CD8-positive, alpha-beta memory T cell (primary cell): ENCODE results near the gene CLEC4M. TPM values are rescaled to one million over a fixed set of nuclear protein-coding genes. Genes with fewer than 3 reads are reported as not detected.
A peak's percentile ranks its signal among the peaks of the same experiment; 100 is the strongest.

Experiments
- CTCF ChIA-PET: fragments of 350-600 bp; sonication (Branson Sonifier 250); formaldehyde crosslinking; loops from one replicate; lab custom pipeline; 2021; ENCODE audit warnings: antibody characterized with exemption; lab: Charles Lee
- POLR2A ChIA-PET: fragments of 350-600 bp; sonication (Branson Sonifier 250); formaldehyde crosslinking; loops from one replicate; lab custom pipeline; 2021; ENCODE audit warnings: antibody characterized with exemption; lab: Charles Lee
- DNase-seq, 5 donors: peaks; one replicate each; pipeline versions ENCODE4 v3.0.0 to v3.0.0-alpha.2; 2020 to 2022; ENCODE audit warnings: mixed read lengths in 1 of 5
- H3K27ac ChIP-seq: one replicate; pipeline ENCODE4 v1.7.0; 2013; ENCODE audit warnings: low read depth, mild to moderate bottlenecking, low read length, moderate library complexity
- H3K27me3 ChIP-seq: 2 replicates; pipeline ENCODE4 v1.7.0; 2013; ENCODE audit warnings: low read length, mild to moderate bottlenecking; ENCODE audit not compliant: insufficient read depth, poor library complexity, severe bottlenecking
- H3K36me3 ChIP-seq: 2 replicates; pipeline ENCODE4 v1.7.0; 2013; ENCODE audit warnings: mild to moderate bottlenecking, low read length, moderate library complexity; ENCODE audit not compliant: insufficient read depth
- H3K4me1 ChIP-seq: 2 replicates; pipeline ENCODE4 v1.7.0; 2013; ENCODE audit warnings: mild to moderate bottlenecking, low read length, moderate library complexity; ENCODE audit not compliant: insufficient read depth
- H3K4me3 ChIP-seq: 2 replicates; pipeline ENCODE4 v1.7.0; 2013; ENCODE audit warnings: mild to moderate bottlenecking, low read length
- H3K9me3 ChIP-seq: 2 replicates; pipeline ENCODE4 v1.7.0; 2013; ENCODE audit warnings: mild to moderate bottlenecking, low read length
- H3K27ac Mint-ChIP-seq, 8 donors: one replicate each; pipeline ENCODE4 v1.8.0; 2020 to 2021; ENCODE audit warnings: mixed read lengths in 8 of 8, mild to moderate bottlenecking in 6 of 8, inconsistent platforms in 3 of 8, moderate library complexity in 3 of 8
- H3K27me3 Mint-ChIP-seq, 2 donors: one replicate each; pipeline ENCODE4 v1.8.0; 2020 to 2021; ENCODE audit warnings: mixed read lengths in 2 of 2, mild to moderate bottlenecking in 1 of 2, moderate library complexity in 1 of 2
- H3K36me3 Mint-ChIP-seq, 3 donors: one replicate each; pipeline ENCODE4 v1.8.0; 2020 to 2021; ENCODE audit warnings: mixed read lengths in 3 of 3, inconsistent platforms in 1 of 3, mild to moderate bottlenecking in 1 of 3
- H3K4me1 Mint-ChIP-seq, 3 donors: one replicate each; pipeline ENCODE4 v1.8.0; 2020 to 2021; ENCODE audit warnings: mixed read lengths in 3 of 3, inconsistent platforms in 1 of 3, mild to moderate bottlenecking in 1 of 3
- H3K4me3 Mint-ChIP-seq, 7 donors: one replicate each; pipeline ENCODE4 v1.8.0; 2020 to 2021; ENCODE audit warnings: mixed read lengths in 7 of 7, mild to moderate bottlenecking in 6 of 7, moderate library complexity in 4 of 7, inconsistent platforms in 2 of 7
- H3K9me3 Mint-ChIP-seq, 5 donors: one replicate each; pipeline ENCODE4 v1.8.0; 2020 to 2022; ENCODE audit warnings: mixed read lengths in 5 of 5, mild to moderate bottlenecking in 3 of 5, moderate library complexity in 2 of 5, inconsistent platforms in 1 of 5
- polyA plus RNA-seq: library from polyadenylated mRNA; unstranded; fragments of 300-500 nt; fragmentation: Illumina TruSeq; gene quantifications from one replicate; pipeline ENCODE4 v1.2.3, GENCODE V29; 2021
- total RNA-seq, 2 experiments: library from RNA; stranded (reverse); gene quantifications; one replicate each; pipeline ENCODE4 v1.2.3, GENCODE V29; 2021

CLEC4M gene, protein sequence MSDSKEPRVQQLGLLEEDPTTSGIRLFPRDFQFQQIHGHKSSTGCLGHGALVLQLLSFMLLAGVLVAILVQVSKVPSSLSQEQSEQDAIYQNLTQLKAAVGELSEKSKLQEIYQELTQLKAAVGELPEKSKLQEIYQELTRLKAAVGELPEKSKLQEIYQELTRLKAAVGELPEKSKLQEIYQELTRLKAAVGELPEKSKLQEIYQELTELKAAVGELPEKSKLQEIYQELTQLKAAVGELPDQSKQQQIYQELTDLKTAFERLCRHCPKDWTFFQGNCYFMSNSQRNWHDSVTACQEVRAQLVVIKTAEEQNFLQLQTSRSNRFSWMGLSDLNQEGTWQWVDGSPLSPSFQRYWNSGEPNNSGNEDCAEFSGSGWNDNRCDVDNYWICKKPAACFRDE
- total RNA-seq (not detected), polyA plus RNA-seq (not detected)

DNA sequence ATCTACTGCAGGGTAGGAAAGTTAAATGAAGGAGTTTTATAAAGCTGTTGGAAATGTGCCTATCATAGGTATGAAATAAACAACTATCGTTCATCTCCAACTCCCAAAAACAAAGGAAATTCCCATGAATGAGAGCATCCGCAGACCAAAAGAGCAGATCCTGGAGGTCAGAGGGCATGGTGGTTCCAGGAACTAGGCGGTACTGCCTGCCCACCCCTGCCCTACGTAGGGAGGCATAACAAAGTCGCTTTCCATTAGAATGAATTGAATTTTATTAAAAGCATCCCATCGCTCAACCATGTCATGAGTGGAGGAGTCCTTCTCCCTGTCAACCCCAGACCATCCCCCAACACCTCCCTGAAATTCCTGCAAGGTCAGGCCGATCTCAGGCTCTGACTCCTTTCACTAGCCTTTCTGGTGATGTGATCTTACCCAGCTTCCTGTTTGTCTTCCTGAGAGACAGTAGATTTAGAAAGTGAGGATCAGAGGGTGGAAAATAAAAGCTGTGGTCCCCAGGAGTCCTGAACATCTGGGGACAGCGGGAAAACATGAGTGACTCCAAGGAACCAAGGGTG is at the start of gene CLEC4M:
Gene CLEC4M, plus strand, starts transcription at position 525 of the 575 bp plus-strand sequence. Its CDS starts 24 bp downstream, at position 549.
- H3K36me3 ChIP-seq, result no peaks in the 10 kb centered on the region
- H3K27ac ChIP-seq, result no peak within 1 kb of the TSS
- no peaks in the 10 kb centered on the region for H3K27me3 ChIP-seq
- Mint-ChIP-seq H3K27me3 (peaks cover 10 to 27% of the 10 kb centered on the region in 2 donors), H3K4me3 (no peak within 1 kb of the TSS), H3K4me1 (no peaks in the 10 kb centered on the region), H3K36me3 (peaks cover 1 to 20% (median 4%) of the 10 kb centered on the region in 3 donors), H3K9me3 (peaks cover 17 to 21% (median 20%) of the 10 kb centered on the region in 5 donors), H3K27ac (peak within 1 kb of the TSS in 1 of 8 donors; percentile 17)
- no peak for DNase-seq
- H3K4me1 ChIP-seq, result no peaks in the 10 kb centered on the region
- no peaks in the 10 kb centered on the region for H3K9me3 ChIP-seq
- ChIA-PET POLR2A (no interaction called here), CTCF (no interaction called here)
- H3K4me3 ChIP-seq, result no peak within 1 kb of the TSS

DNA sequence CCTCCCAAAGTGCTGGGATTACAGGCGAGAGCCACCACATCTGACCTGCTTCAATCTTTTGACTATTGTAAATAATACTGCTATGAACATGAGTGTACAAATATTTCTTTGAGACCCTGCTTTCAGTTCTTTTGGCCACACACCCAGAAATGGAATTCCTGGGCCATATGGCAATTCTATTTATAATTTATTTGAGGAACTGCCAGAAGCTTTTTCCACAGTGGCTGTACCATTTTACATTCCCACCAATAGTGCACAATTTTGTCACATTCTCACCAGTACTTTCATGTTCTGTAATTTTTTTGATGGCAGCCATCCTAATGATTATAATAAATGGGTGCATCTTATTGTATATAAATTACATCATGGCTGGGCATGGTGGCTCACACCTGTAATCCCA is 47.4 kb upstream of the CLEC4M start:
- ChIA-PET CTCF (no interaction called here), POLR2A (interaction anchor here (0.6 kb wide), 1 partner anchor 91 kb away, joined by 6 read pairs; no protein-coding TSS in a partner anchor)
- peaks cover 9% of the 10 kb centered on the region for H3K4me1 ChIP-seq
- no peak overlapping the region for H3K4me3 ChIP-seq
- Mint-ChIP-seq H3K4me1 (peaks cover 5 to 11% (median 9%) of the 10 kb centered on the region in 3 donors), H3K36me3 (peaks cover 0 to 5% (median 0%) of the 10 kb centered on the region in 3 donors), H3K27me3 (peaks cover 0 to 3% of the 10 kb centered on the region in 2 donors), H3K4me3 (no peak overlapping the region), H3K27ac (no peak overlapping the region), H3K9me3 (peaks cover 0 to 6% (median 0%) of the 10 kb centered on the region in 5 donors)
- H3K36me3 ChIP-seq, result no peaks in the 10 kb centered on the region
- DNase-seq, result no peak
- H3K9me3 ChIP-seq, result no peaks in the 10 kb centered on the region
- no peak overlapping the region for H3K27ac ChIP-seq
- H3K27me3 ChIP-seq, result no peaks in the 10 kb centered on the region

DNA sequence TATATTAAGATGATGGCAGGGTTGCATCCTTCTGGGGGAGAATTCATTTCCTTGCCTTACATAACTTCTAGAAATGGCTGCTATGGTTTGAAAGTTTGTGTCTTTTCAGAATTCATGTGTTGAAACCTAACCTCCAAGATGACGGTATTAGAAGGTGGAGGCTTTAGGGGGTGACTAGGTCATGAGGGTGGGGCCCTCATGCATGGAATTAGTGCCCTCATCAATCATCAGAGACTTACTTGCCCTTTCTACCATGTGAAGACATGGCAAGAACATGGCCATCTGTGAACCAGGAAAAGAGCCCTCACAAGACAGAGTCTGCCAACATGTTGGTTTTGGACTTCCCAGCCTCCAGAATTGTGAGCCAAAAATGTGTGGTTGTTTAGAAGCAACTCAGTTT is 46.3 kb upstream of the CLEC4M start:
- no peak overlapping the region for H3K27ac ChIP-seq
- H3K4me1 Mint-ChIP-seq, result peaks cover 5 to 11% (median 9%) of the 10 kb centered on the region in 3 donors
- no peaks in the 10 kb centered on the region for H3K36me3 ChIP-seq
- no peak overlapping the region for H3K4me3 Mint-ChIP-seq
- H3K4me1 ChIP-seq, result peaks cover 9% of the 10 kb centered on the region
- POLR2A ChIA-PET, result no interaction called here
- no peak overlapping the region for H3K4me3 ChIP-seq
- DNase-seq, result no peak
- H3K9me3 Mint-ChIP-seq, result peaks cover 0 to 6% (median 0%) of the 10 kb centered on the region in 5 donors
- H3K9me3 ChIP-seq, result no peaks in the 10 kb centered on the region
- CTCF ChIA-PET, result no interaction called here
- no peaks in the 10 kb centered on the region for H3K27me3 ChIP-seq
- H3K36me3 Mint-ChIP-seq, result peaks cover 0 to 5% (median 0%) of the 10 kb centered on the region in 3 donors
- H3K27me3 Mint-ChIP-seq, result peaks cover 0 to 3% of the 10 kb centered on the region in 2 donors
- H3K27ac Mint-ChIP-seq, result no peak overlapping the region

DNA sequence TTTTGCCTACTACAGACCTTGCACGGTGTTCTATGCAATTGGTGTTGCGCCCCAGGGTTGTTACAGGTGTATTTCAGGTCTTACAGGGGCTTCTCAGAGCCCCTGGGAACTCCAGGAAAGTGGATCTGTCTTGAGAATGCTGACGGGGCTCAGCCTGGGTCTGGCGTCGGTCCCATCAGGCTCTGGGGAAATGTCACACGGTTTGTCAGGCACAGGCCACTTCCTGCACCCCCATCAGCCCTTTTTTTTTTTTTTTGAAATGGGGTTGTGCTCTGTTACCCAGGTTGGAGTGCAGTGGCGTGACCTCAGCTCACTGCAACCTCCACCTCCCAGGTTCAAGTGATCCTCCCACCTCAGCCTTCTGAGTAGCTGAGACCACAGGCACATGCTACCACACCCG is 44.4 kb upstream of the CLEC4M start:
- DNase-seq, result peak in 1 of 5 donors; percentile 44
- peak overlapping the region in 5 of 8 donors; percentile 42 to 74 (median 59) for H3K27ac Mint-ChIP-seq
- H3K4me1 ChIP-seq, result peaks cover 9% of the 10 kb centered on the region
- H3K27ac ChIP-seq, result no peak overlapping the region
- H3K4me3 Mint-ChIP-seq, result peak overlapping the region in 4 of 7 donors; percentile 35 to 51 (median 42)
- no peak overlapping the region for H3K4me3 ChIP-seq
- H3K9me3 Mint-ChIP-seq, result peaks cover 0 to 6% (median 0%) of the 10 kb centered on the region in 5 donors
- H3K36me3 Mint-ChIP-seq, result peaks cover 0 to 8% (median 0%) of the 10 kb centered on the region in 3 donors
- no peaks in the 10 kb centered on the region for H3K27me3 ChIP-seq
- peaks cover 5 to 11% (median 9%) of the 10 kb centered on the region in 3 donors for H3K4me1 Mint-ChIP-seq
- peaks cover 3 to 7% of the 10 kb centered on the region in 2 donors for H3K27me3 Mint-ChIP-seq
- no peaks in the 10 kb centered on the region for H3K9me3 ChIP-seq
- ChIA-PET POLR2A (no interaction called here), CTCF (interaction anchor here (1.4 kb wide), 1 partner anchor 38 kb away, joined by 3 read pairs; the partner anchor contains the start of gene TRAPPC5)
- no peaks in the 10 kb centered on the region for H3K36me3 ChIP-seq

DNA sequence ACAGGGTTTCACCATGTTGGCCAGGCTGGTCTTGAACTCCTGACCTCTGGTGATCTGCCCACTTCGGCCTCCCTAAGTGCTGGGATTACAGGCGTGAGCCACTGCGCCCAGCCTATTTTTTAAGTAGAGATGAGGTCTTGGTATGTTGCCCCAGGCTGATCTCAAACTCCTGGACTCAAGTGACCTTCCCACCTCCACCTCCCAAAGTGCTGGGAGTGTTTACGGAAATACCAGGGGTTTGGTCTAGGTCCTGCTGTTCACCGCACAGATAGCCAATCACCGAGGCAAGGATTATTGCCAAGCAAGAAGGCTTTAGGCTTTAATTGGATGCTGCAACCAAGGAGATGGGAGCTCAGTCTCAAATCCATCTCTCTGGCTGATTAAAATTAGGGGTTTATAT is 42.7 kb upstream of the CLEC4M start:
- peaks cover 0 to 7% of the 10 kb centered on the region in 2 donors for H3K27me3 Mint-ChIP-seq
- H3K4me3 ChIP-seq, result no peak overlapping the region
- no peaks in the 10 kb centered on the region for H3K27me3 ChIP-seq
- H3K27ac ChIP-seq, result no peak overlapping the region
- H3K4me1 ChIP-seq, result peaks cover 9% of the 10 kb centered on the region
- POLR2A ChIA-PET, result no interaction called here
- no peak overlapping the region for H3K27ac Mint-ChIP-seq
- H3K4me3 Mint-ChIP-seq, result no peak overlapping the region
- no peak for DNase-seq
- CTCF ChIA-PET, result no interaction called here
- H3K9me3 ChIP-seq, result no peaks in the 10 kb centered on the region
- H3K36me3 ChIP-seq, result no peaks in the 10 kb centered on the region
- peaks cover 5 to 9% (median 8%) of the 10 kb centered on the region in 3 donors for H3K4me1 Mint-ChIP-seq
- H3K36me3 Mint-ChIP-seq, result peaks cover 0 to 8% (median 0%) of the 10 kb centered on the region in 3 donors
- H3K9me3 Mint-ChIP-seq, result peaks cover 0 to 6% (median 0%) of the 10 kb centered on the region in 5 donors

DNA sequence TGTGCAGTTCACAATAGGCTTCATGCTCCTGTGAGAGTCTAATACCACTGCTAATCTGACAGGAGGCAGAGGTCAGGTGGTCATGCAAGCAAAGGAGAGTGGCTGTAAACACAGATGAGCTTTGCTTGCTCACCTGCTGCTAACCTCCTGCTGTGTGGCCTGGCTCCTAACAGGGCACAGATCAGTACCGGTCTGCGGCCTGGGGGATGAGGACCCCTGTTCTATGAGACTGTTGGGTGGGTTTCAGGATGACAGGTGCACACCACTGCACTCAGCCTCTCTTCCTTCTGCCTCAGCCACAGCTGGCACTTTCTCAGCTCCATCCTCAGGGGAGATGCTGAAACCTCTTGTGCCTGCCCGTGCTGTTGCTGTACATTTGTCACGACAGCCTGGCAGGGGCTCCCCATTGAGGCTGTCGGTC is 40.8 kb upstream of the CLEC4M start:
- Histone ChIP-seq H3K4me1 (peaks cover 9% of the 10 kb centered on the region), H3K9me3 (no peaks in the 10 kb centered on the region), H3K36me3 (no peaks in the 10 kb centered on the region), H3K4me3 (no peak overlapping the region), H3K27ac (no peak overlapping the region), H3K27me3 (no peaks in the 10 kb centered on the region)
- ChIA-PET CTCF (no interaction called here), POLR2A (no interaction called here)
- no peak overlapping the region for H3K4me3 Mint-ChIP-seq
- H3K27me3 Mint-ChIP-seq, result peaks cover 0 to 13% of the 10 kb centered on the region in 2 donors
- no peak for DNase-seq
- no peak overlapping the region for H3K27ac Mint-ChIP-seq
- H3K4me1 Mint-ChIP-seq, result peaks cover 5 to 9% (median 8%) of the 10 kb centered on the region in 3 donors
- H3K9me3 Mint-ChIP-seq, result peaks cover 0 to 3% (median 0%) of the 10 kb centered on the region in 5 donors
- peaks cover 0 to 3% (median 0%) of the 10 kb centered on the region in 3 donors for H3K36me3 Mint-ChIP-seq

DNA sequence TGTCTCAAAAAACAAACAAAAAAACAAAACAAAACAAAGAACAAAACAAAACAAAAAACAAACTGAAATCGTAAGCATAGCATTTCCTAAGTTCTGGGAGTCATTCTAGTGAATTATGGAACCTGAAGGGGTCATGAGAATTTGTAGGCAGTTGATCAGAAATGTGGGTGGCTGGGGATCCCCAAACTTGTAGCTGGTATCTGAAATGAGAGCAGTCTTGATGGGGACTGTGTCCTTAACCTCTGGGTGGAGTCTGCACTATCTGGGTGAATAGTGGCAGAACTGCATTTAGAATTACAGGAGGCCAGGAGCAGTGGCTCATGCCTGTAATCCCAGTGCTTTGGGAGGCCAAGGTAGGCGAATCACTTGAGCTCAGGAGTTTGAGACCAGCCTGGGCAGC is 37.3 kb upstream of the CLEC4M start:
- Histone ChIP-seq H3K9me3 (no peaks in the 10 kb centered on the region), H3K4me1 (peaks cover 13% of the 10 kb centered on the region), H3K36me3 (no peaks in the 10 kb centered on the region), H3K27me3 (peaks cover 17% of the 10 kb centered on the region), H3K27ac (no peak overlapping the region), H3K4me3 (no peak overlapping the region)
- peaks cover 0 to 17% (median 2%) of the 10 kb centered on the region in 3 donors for H3K4me1 Mint-ChIP-seq
- ChIA-PET POLR2A (no interaction called here), CTCF (no interaction called here)
- DNase-seq, result no peak
- H3K4me3 Mint-ChIP-seq, result no peak overlapping the region
- H3K9me3 Mint-ChIP-seq, result no peaks in the 10 kb centered on the region
- peaks cover 0 to 3% (median 0%) of the 10 kb centered on the region in 3 donors for H3K36me3 Mint-ChIP-seq
- H3K27me3 Mint-ChIP-seq, result peaks cover 26 to 44% of the 10 kb centered on the region in 2 donors
- peak overlapping the region in 2 of 8 donors; percentile 38 to 89 for H3K27ac Mint-ChIP-seq

DNA sequence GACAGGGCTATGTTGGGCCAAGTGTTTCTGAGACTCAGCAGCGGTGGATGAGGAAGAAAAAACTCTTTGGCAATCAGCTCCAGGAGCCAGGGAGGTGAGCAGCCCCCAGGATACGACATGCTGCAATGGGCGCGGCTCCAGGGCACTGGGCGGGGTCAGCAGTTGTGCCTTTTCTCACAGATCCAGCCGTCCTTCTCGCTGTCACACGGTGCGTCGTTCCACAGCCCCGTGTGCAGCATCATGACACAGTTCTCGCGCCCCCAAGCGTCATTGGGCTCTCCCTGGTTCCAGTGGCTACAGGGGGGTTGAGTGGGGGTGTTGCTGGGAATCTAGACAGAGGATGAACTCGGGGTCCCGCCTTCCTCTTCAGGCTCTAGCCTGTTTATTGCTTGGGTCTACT is 33.8 kb upstream of the CLEC4M start:
- CTCF ChIA-PET, result no interaction called here
- H3K4me3 ChIP-seq, result no peak overlapping the region
- peaks cover 31 to 53% of the 10 kb centered on the region in 2 donors for H3K27me3 Mint-ChIP-seq
- H3K27ac Mint-ChIP-seq, result peak overlapping the region in 1 of 8 donors; percentile 66
- peaks cover 0 to 1% (median 0%) of the 10 kb centered on the region in 5 donors for H3K9me3 Mint-ChIP-seq
- POLR2A ChIA-PET, result no interaction called here
- no peak overlapping the region for H3K27ac ChIP-seq
- no peaks in the 10 kb centered on the region for H3K36me3 Mint-ChIP-seq
- H3K9me3 ChIP-seq, result no peaks in the 10 kb centered on the region
- peaks cover 17% of the 10 kb centered on the region for H3K27me3 ChIP-seq
- peaks cover 13% of the 10 kb centered on the region for H3K4me1 ChIP-seq
- peaks cover 0 to 19% (median 2%) of the 10 kb centered on the region in 3 donors for H3K4me1 Mint-ChIP-seq
- no peak overlapping the region for H3K4me3 Mint-ChIP-seq
- no peak for DNase-seq
- no peaks in the 10 kb centered on the region for H3K36me3 ChIP-seq
